Uterus (tissue), 4 donors: ENCODE data around the gene TCAF1. TPM values are rescaled to one million over a fixed set of nuclear protein-coding genes. Genes with fewer than 3 reads are reported as not detected.

Experiments used
- DNase-seq, 2 donors: peaks; one replicate each; pipeline ENCODE4 v3.0.0-alpha.2; 2019 to 2020
- H3K27ac ChIP-seq, 2 donors: fragments of 200-600 bp; sonication (generic); 1 replicate in 1 of 2; 2 replicates in 1 of 2; pipeline ENCODE4 v1.5.1; 2016 to 2018
- H3K27me3 ChIP-seq, 2 donors: fragments of 200-600 bp; sonication (generic); one replicate each; pipeline ENCODE4 v1.5.1; 2018 to 2019; ENCODE audit warnings: control low read depth in 1 of 2
- H3K36me3 ChIP-seq, 2 donors: fragments of 200-600 bp; sonication (generic); one replicate each; pipeline ENCODE4 v1.5.1; 2019; ENCODE audit warnings: control low read depth in 1 of 2
- H3K4me1 ChIP-seq, 2 donors: fragments of 200-600 bp; sonication (generic); one replicate each; pipeline ENCODE4 v1.5.1; 2018 to 2019; ENCODE audit warnings: control low read depth in 1 of 2
- H3K4me3 ChIP-seq, 2 donors: fragments of 200-600 bp; sonication (generic); 1 replicate in 1 of 2; 2 replicates in 1 of 2; pipeline ENCODE4 v1.5.1; 2018 to 2019; ENCODE audit warnings: mild to moderate bottlenecking in 1 of 2
- H3K9me3 ChIP-seq, 2 donors: fragments of 200-600 bp; sonication (generic); one replicate each; pipeline ENCODE4 v1.5.1; 2019; ENCODE audit warnings: control low read depth in 1 of 2
- POLR2A ChIP-seq, 2 donors: fragments of 450-650 bp; IDR thresholded peaks; one replicate each; pipeline ENCODE4 v1.6.1; 2016; ENCODE audit warnings: antibody characterized with exemption in 2 of 2, mild to moderate bottlenecking in 1 of 2, moderate library complexity in 1 of 2
- intact Hi-C: fragments of 100-400 bp; cut with DNase I; formaldehyde crosslinking; loops from one replicate; pipeline ENCODE4 v1.15.1; 2023; ENCODE audit warnings: low total_unique reads
- total RNA-seq, 4 donors: library from RNA; depleted of rRNA in 3 of 4; stranded (reverse); fragments of >200 nt in 3 of 4; gene quantifications; one replicate each; pipeline versions ENCODE4 v1.1.0 to v1.2.4, GENCODE V29; 2014 to 2023
- TF ChIP-seq, protein P1 (sequence below), 4 experiments: fragments of 200-600 bp in 2 of 4; fragments of 450-650 bp in 2 of 4; sonication (generic) in 2 of 4; IDR thresholded peaks; one replicate each; pipeline ENCODE4 v1.5.1; 2016 to 2019; ENCODE audit warnings: antibody characterized with exemption in 4 of 4, mild to moderate bottlenecking in 2 of 4, moderate library complexity in 1 of 4
- donor health status: DM: yes; HTN: yes; CAD: no.

TCAF1 gene
- total RNA-seq, 4 donors from 2014 or later = 12.3 to 137 (median 46.6) TPM

- Histone ChIP-seq H3K36me3 (no peaks in the 10 kb centered on the region), H3K9me3 (peaks cover 0 to 4% of the 10 kb centered on the region in 2 donors), H3K4me3 (no peak overlapping the region), H3K27me3 (no peaks in the 10 kb centered on the region), H3K4me1 (no peaks in the 10 kb centered on the region), H3K27ac (no peak overlapping the region)
- DNase-seq = no peak
- intact Hi-C loops = no loop called here
- TF ChIP-seq POLR2A (IDR thresholded peaks at IDR 0.05) = no peak
- TF ChIP-seq, protein P1, sequence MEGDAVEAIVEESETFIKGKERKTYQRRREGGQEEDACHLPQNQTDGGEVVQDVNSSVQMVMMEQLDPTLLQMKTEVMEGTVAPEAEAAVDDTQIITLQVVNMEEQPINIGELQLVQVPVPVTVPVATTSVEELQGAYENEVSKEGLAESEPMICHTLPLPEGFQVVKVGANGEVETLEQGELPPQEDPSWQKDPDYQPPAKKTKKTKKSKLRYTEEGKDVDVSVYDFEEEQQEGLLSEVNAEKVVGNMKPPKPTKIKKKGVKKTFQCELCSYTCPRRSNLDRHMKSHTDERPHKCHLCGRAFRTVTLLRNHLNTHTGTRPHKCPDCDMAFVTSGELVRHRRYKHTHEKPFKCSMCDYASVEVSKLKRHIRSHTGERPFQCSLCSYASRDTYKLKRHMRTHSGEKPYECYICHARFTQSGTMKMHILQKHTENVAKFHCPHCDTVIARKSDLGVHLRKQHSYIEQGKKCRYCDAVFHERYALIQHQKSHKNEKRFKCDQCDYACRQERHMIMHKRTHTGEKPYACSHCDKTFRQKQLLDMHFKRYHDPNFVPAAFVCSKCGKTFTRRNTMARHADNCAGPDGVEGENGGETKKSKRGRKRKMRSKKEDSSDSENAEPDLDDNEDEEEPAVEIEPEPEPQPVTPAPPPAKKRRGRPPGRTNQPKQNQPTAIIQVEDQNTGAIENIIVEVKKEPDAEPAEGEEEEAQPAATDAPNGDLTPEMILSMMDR (IDR thresholded peaks at IDR 0.05) = no peak
These were observed 34.4 kb upstream of the TCAF1 start for GRCh38 chr7:143936087-143937009.

GRCh38 chr7:143934526-143935325, 32.8 kb upstream of the TCAF1 start, which contains the start of gene OR2F2:
Gene OR2F2, plus strand, starts transcription at chr7:143935233. Its CDS starts 0 bp downstream, at chr7:143935233.
- H3K9me3 ChIP-seq = peaks cover 0 to 4% of the 10 kb centered on the region in 2 donors
- H3K4me1 ChIP-seq = no peaks in the 10 kb centered on the region
- H3K36me3 ChIP-seq = no peaks in the 10 kb centered on the region
- no peak for DNase-seq
- TF ChIP-seq, protein P1 (IDR thresholded peaks at IDR 0.05) = no peak
- no peak for TF ChIP-seq POLR2A (IDR thresholded peaks at IDR 0.05)
- no peak within 1 kb of the TSS for H3K27ac ChIP-seq
- intact Hi-C loops = no loop called here
- no peaks in the 10 kb centered on the region for H3K27me3 ChIP-seq
- no peak within 1 kb of the TSS for H3K4me3 ChIP-seq

GRCh38 chr7:143931739-143932138, 29.8 kb upstream of the TCAF1 start:
- no peak overlapping the region for H3K27ac ChIP-seq
- H3K36me3 ChIP-seq = no peaks in the 10 kb centered on the region
- peaks cover 0 to 4% of the 10 kb centered on the region in 2 donors for H3K9me3 ChIP-seq
- H3K4me3 ChIP-seq = no peak overlapping the region
- TF ChIP-seq POLR2A (IDR thresholded peaks at IDR 0.05) = no peak
- TF ChIP-seq, protein P1 (IDR thresholded peaks at IDR 0.05) = no peak
- no peak for DNase-seq
- H3K27me3 ChIP-seq = no peaks in the 10 kb centered on the region
- intact Hi-C loops = no loop called here
- H3K4me1 ChIP-seq = no peaks in the 10 kb centered on the region

DNA sequence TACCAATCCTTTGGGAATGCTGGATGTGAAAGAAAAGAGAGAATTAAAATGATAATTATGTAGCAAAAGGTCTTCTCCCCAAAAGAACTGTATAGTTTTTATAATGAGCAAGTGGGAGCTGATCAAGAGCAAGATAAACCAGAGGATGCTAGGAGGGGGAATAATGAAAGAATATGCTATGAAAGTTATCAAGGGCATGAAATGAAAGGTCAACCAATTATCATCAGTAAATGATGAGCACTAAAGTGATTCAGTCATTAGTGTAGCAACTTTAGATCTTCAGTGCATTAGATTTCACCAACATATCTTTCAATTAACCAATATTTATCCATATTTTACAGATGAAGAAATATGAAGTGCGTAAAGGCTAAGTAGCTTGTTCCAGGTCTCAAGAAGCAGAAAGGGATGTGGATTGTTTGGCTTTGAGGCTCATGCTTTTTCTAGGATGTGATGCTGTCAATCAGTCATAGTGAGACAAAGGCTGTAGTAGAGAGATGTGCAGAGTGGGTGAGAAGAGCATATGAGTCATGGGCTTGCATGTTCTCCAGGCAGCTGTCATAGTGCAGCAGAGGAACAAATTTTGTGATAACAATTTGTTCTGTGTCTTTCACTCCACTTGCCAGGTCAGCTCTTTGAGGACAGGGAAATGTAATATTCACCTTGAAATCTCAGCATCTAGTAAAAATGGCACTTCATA, 27.4 kb upstream of the TCAF1 start:
- no peak for DNase-seq
- H3K27me3 ChIP-seq = no peaks in the 10 kb centered on the region
- peaks cover 0 to 4% of the 10 kb centered on the region in 2 donors for H3K9me3 ChIP-seq
- no peak for TF ChIP-seq POLR2A (IDR thresholded peaks at IDR 0.05)
- TF ChIP-seq, protein P1 (IDR thresholded peaks at IDR 0.05) = no peak
- intact Hi-C loops = no loop called here
- H3K4me3 ChIP-seq = no peak overlapping the region
- H3K4me1 ChIP-seq = no peaks in the 10 kb centered on the region
- H3K36me3 ChIP-seq = no peaks in the 10 kb centered on the region
- no peak overlapping the region for H3K27ac ChIP-seq
